Non-pigmented ciliary epithelial cell (primary cell): Measurements from ENCODE around the gene TMSB15C.

ENCODE experiments used
- DNase-seq: peaks from one replicate; pipeline ENCODE4 v3.0.0-alpha.2; 2010; ENCODE audit warnings: low read depth

The TMSB15C gene

DNA sequence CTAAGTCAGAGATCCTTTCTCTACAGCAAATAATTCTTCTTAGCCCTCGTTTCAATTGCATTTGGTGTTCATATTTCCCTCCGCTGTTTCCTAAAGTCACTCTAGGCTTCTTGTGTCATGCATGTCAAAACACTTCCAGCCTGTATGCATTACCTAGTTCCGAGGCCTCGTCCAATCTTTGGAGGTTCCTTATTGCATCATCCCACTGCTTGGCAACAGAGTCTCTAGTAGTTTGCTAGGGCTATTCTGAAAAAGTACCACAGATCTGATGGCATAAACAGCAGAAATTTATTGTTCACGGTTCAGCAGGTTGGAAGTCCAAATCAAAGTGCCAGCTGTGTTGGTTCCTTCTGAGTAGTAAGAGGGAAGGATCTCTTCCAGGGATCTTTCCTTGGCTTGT is 30.4 kb downstream of the TMSB15C start:
- no peak for DNase-seq

DNA sequence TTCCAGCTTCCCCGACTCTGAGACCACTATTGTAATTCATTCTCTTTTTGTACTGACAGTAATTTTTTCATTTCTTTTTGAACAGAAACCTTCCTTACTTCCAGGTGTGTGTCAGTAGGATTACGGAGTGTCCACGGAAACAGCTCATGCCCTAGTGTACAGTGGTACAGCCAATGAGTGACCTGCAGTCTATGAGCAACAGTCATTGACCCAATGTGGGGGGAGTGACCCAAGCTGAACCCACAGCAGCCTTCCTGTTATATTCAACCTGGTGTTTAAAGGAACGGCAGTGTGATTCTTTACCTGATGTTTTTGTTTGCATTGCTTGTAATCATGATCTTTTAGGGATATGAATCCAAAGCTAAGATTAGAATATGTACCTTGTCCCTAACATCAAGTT is 35.0 kb downstream of the TMSB15C start:
- DNase-seq, result no peak

DNA sequence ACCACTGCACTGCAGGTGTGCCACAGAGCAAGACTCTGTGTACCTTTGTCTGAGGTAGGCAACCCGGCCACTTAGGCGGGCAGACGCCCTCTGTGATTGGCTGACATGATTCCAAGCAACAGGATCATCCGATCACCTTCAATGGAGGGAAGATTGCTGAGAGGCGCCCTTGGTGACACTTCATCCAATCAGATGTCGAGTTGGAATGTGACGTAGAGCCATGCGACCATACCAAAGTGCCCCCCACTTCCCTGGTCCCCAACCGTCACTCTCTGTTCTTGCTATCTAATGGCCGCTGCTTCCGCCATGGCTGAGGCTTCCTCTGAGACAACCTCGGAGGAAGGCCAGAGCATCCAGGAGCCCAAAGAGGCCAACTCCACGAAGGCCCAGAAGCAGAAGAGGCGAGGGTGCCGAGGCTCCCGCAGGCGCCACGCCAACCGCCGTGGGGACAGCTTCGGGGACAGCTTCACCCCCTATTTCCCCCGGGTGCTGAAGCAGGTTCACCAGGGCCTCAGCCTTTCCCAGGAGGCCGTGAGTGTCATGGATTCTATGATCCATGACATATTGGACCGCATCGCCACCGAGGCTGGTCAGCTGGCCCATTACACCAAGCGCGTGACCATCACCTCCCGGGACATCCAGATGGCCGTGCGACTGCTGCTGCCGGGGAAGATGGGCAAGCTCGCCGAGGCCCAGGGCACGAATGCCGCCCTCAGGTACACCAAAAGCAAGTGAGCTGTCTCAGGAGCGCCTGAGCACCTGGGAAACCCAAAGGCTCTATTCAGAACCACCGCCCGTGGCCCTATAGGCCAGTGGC is 36.1 kb downstream of the TMSB15C start, which contains the start of gene H2BW2:
Gene H2BW2, plus strand, starts transcription at position 268 of the 817 bp plus-strand sequence. Its CDS starts 39 bp downstream, at position 307.
- DNase-seq, result no peak
